ENCODE data around the gene HES3. TPM values are rescaled to one million over a fixed set of nuclear protein-coding genes. Genes with fewer than 3 reads are reported as not detected.
"Not testable (repeated sequence)": the region's sequence is repeated elsewhere in the genome, so short reads cannot be mapped to it uniquely, and the experiment has no call there.

HES3 gene
- total and polyA plus RNA-seq, 9 donors = not detected

DNA sequence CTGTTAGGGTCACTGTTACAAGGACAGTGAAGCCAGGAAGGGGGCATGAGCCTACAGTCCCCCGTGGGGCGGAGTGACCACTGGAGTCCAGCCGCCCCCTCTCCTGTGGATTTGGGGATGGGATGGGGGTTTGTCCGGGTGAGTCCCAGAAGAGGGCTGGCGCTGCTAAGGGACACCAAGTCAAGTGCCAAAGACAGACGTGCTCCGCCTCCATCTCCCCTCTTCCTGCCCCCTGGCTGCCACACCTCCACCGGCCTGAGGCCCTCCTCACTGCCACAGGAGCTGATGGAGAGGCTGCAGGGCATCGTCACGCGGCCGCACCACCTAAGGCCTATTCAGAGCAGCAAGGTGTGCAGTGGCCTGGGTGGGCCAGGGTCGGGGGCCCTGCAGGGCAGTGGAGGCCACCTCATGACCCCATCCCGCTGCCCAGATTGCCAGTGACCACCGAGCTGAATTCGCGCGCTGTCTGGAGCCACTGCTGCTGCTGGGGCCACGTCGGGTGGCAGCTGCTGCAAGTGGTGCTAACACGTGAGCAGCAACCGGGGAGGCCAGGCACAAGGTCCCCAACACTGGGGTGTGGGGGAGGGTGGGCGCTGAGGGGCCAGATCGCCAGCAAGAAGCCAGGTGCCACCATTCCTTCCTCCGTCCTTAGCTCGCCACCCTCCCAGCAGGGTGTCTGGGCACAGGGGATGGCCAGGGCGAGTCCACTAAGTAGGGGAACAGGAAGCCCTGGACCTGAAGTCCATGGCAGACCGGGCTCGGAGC lies 33.2 kb upstream of the HES3 start:
- Histone ChIP-seq H3K4me1 (ENCODE audit: insufficient read depth) (peaks cover 6% of the 10 kb centered on the region), H3K27ac (no peak overlapping the region), H3K9me3 (no peaks in the 10 kb centered on the region), H3K36me3 (no peaks in the 10 kb centered on the region), H3K4me3 (no peak overlapping the region), H3K27me3 (no peaks in the 10 kb centered on the region)
- intact Hi-C loops (cut with DNase I) = no loop called here
- WGBS, 3 donors = 92 to 97% (median 93%) methylated on average over 29 of the region's 29 CpGs
- DNase-seq = no peak
- TF ChIP-seq, protein P1, sequence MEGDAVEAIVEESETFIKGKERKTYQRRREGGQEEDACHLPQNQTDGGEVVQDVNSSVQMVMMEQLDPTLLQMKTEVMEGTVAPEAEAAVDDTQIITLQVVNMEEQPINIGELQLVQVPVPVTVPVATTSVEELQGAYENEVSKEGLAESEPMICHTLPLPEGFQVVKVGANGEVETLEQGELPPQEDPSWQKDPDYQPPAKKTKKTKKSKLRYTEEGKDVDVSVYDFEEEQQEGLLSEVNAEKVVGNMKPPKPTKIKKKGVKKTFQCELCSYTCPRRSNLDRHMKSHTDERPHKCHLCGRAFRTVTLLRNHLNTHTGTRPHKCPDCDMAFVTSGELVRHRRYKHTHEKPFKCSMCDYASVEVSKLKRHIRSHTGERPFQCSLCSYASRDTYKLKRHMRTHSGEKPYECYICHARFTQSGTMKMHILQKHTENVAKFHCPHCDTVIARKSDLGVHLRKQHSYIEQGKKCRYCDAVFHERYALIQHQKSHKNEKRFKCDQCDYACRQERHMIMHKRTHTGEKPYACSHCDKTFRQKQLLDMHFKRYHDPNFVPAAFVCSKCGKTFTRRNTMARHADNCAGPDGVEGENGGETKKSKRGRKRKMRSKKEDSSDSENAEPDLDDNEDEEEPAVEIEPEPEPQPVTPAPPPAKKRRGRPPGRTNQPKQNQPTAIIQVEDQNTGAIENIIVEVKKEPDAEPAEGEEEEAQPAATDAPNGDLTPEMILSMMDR (IDR thresholded peaks at IDR 0.05) = no peak

DNA sequence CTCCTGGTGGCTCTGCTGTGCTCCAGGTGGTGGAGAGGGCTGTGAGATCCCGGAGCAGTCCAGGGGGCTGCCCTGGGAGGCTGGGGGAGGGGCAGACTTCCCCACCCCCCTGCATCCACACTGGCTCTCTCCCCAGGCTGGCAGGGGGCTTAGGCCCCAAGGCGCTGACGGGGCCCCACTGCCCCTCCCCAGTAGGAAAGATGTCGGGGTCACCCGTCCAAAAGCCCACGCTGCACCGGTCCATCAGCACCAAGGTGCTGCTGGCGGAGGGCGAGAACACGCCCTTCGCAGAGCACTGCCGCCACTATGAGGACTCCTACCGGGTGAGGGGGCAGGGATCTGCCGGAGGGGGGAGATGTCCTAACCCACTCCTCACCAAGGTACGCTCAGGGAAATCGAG lies 32.2 kb upstream of the HES3 start:
- H3K4me1 ChIP-seq (ENCODE audit: insufficient read depth) = peaks cover 4% of the 10 kb centered on the region
- WGBS, 3 donors = 85 to 88% (median 87%) methylated on average over 16 of the region's 16 CpGs
- H3K36me3 ChIP-seq = no peaks in the 10 kb centered on the region
- H3K4me3 ChIP-seq = no peak overlapping the region
- intact Hi-C loops (cut with DNase I) = no loop called here
- H3K27ac ChIP-seq = no peak overlapping the region
- H3K9me3 ChIP-seq = no peaks in the 10 kb centered on the region
- no peak for DNase-seq
- TF ChIP-seq, protein P1 (IDR thresholded peaks at IDR 0.05) = no peak
- TF ChIP-seq POLR2A (IDR thresholded peaks at IDR 0.05) = no peak
- no peak for TF ChIP-seq EP300 (IDR thresholded peaks at IDR 0.05)
- H3K27me3 ChIP-seq = no peaks in the 10 kb centered on the region

DNA sequence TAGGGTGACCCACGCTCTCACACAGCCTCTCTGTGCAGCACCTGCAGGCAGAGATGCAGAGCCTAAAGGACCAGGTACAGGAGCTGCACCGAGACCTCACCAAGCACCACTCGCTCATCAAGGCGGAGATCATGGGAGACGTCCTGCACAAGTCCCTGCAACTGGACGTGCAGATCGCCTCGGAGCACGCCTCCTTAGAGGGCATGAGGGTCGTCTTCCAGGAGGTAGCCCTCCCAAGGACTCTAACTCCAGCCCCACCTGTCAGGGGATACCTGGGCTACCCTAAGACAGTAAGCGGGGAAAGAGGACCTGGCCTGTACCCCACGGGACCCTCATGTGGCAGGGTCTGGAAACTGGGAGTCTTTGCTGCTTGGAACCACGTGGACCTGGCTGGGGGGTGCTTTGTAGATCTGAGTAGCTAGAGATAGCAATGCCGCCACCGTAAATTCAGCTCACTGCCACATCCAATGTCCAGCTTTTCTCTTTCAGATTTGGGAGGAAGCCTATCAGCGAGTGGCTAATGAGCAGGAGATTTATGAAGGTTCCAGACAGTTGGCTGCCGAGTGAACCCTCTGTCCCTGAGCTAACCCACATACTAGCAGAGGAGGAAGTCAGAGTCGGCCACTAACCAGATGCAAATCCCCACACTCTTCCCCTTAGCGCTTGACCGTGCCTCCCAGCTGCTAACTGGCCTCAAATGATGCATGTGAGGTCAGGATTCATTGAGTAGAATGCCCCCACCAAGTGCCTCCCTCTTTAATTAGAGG lies 31.6 kb upstream of the HES3 start:
- TF ChIP-seq, protein P1 (IDR thresholded peaks at IDR 0.05) = no peak
- TF ChIP-seq POLR2A (IDR thresholded peaks at IDR 0.05) = no peak
- no peak for TF ChIP-seq EP300 (IDR thresholded peaks at IDR 0.05)
- intact Hi-C loops (cut with DNase I) = no loop called here

DNA sequence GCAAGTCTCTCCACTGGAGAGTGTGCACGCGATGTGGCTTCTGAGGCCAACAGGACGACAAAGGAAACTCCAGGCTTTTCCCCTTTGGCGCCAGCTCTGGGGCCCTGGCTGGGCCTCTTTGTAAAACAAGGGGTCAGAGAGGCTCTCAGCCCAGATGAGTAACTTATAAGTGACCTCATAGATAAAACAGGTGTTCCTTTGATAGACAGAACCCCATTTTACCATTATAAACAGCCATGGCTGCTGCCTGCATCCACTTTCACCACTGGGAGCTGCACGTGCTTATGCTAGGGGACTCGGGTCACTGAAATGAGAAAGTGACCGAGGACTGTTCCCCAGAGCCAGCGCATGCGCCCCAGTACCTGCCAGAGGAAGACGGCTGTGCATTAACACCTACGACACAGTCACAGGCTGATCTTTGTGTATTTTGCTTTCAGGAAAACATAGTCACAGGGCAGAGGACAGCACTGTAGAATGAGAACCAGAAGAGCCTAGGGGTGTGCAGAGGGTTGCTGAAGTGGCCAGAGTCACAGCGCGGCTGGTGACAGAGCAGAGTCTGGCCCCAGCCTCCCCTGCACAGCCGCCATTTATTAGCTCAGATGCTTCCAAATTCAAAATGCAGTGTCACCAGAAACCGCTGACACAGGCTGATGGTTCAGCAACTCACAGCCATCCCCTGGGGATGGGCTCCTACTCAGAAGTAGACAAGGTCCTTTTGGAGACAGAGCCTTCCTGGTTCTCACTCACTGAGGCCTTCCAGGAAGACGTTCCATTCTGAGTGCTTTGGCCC lies 25.4 kb upstream of the HES3 start:
- no peaks in the 10 kb centered on the region for H3K36me3 ChIP-seq
- WGBS, 3 donors = 86 to 88% (median 86%) methylated on average over 16 of the region's 16 CpGs
- H3K27ac ChIP-seq = no peak overlapping the region
- H3K9me3 ChIP-seq = no peaks in the 10 kb centered on the region
- intact Hi-C loops (cut with DNase I) = no loop called here
- no peaks in the 10 kb centered on the region for H3K4me1 ChIP-seq (ENCODE audit: insufficient read depth)
- DNase-seq = no peak
- no peak overlapping the region for H3K4me3 ChIP-seq
- TF ChIP-seq, protein P1 (IDR thresholded peaks at IDR 0.05) = no peak
- no peak for TF ChIP-seq EP300 (IDR thresholded peaks at IDR 0.05)
- no peak for TF ChIP-seq POLR2A (IDR thresholded peaks at IDR 0.05)
- H3K27me3 ChIP-seq = no peaks in the 10 kb centered on the region

More for the DNA sequence above, 31.6 kb upstream of the HES3 start:
- H3K27ac ChIP-seq = no peak overlapping the region
- no peaks in the 10 kb centered on the region for H3K9me3 ChIP-seq
- no peaks in the 10 kb centered on the region for H3K36me3 ChIP-seq
- no peaks in the 10 kb centered on the region for H3K27me3 ChIP-seq
- no peak overlapping the region for H3K4me3 ChIP-seq
- H3K4me1 ChIP-seq (ENCODE audit: insufficient read depth) = peaks cover 4% of the 10 kb centered on the region
- 73 to 77% (median 77%) methylated on average over 20 of the region's 20 CpGs for WGBS, 3 donors
- no peak for DNase-seq

DNA sequence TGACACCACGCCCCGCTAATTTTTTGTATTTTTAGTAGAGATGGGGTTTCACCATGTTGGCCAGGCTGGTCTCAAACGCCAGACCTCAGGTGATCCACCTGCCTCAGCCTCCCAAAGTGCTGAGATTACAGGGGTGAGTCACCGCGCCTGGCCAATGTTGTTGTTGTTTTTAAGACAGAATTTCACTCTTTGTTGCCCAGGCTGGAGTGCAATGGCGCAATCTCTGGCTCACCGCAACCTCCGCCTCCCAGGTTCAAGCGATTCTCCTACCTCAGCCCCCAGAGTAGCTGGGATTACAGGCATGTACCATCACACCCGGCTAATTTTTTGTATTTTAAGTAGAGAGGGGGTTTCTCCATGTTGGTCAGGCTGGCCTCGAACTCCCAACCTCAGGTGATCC lies 24.3 kb upstream of the HES3 start:
- H3K36me3 ChIP-seq; H3K27me3 ChIP-seq; H3K4me1 ChIP-seq (ENCODE audit: insufficient read depth); H3K4me3 ChIP-seq; H3K27ac ChIP-seq; H3K9me3 ChIP-seq; intact Hi-C loops (cut with DNase I); DNase-seq: not testable (repeated sequence)
- 72 to 80% (median 75%) methylated on average over 11 of the region's 11 CpGs for WGBS, 3 donors

Measured in ovary (tissue), 9 donors.